OCI-LY1 (cell line): ENCODE data around the gene MPRIP.

ENCODE experiments used
- EZH2 ChIP-seq: fragments of 200-600 bp; sonication (generic), shearing (Covaris generic); IDR thresholded peaks from 2 replicates; pipeline ENCODE4 v1.8.0; 2017; ENCODE audit warnings: borderline replicate concordance, mixed run types, mild to moderate bottlenecking, antibody characterized with exemption, low read length, moderate library complexity, mixed read lengths
- TF ChIP-seq, protein P1 (sequence below): fragments of 200-600 bp; sonication (generic), shearing (Covaris generic); IDR thresholded peaks from 2 replicates; pipeline ENCODE4 v1.5.1; 2017; ENCODE audit warnings: mild to moderate bottlenecking, antibody characterized with exemption, low read length, moderate library complexity, mixed read lengths

DNA sequence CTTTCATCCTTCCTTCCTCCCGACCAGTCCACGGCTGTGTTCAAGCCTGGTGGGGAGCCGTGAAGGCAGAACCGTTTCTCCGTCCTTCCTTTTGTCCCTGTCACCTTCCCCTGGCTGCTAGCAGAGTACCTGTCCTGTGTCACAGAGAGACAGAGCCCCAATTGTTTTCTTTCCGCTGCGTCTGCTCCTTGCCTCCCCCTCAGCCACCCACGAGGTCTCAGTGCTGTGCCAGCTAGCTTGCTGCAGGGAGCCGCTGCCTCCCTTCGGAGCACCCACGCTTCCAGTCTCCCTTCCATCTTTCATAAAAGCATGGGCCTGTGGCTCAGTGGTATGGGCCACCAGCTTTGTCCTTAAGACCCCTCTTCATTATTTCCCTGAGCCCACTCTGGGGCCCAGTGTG, 62.2 kb downstream of the MPRIP start:
- TF ChIP-seq, protein P1, sequence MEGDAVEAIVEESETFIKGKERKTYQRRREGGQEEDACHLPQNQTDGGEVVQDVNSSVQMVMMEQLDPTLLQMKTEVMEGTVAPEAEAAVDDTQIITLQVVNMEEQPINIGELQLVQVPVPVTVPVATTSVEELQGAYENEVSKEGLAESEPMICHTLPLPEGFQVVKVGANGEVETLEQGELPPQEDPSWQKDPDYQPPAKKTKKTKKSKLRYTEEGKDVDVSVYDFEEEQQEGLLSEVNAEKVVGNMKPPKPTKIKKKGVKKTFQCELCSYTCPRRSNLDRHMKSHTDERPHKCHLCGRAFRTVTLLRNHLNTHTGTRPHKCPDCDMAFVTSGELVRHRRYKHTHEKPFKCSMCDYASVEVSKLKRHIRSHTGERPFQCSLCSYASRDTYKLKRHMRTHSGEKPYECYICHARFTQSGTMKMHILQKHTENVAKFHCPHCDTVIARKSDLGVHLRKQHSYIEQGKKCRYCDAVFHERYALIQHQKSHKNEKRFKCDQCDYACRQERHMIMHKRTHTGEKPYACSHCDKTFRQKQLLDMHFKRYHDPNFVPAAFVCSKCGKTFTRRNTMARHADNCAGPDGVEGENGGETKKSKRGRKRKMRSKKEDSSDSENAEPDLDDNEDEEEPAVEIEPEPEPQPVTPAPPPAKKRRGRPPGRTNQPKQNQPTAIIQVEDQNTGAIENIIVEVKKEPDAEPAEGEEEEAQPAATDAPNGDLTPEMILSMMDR = no peak
- no peak for TF ChIP-seq EZH2
